ENCODE results near the gene A3GALT2.

The A3GALT2 gene

GRCh38 chr1:33330906-33331305, 10.0 kb upstream of the A3GALT2 start:
- peak; percentile 44 for DNase-seq

GRCh38 chr1:33330361-33330890, 9.5 kb upstream of the A3GALT2 start:
- peak; percentile 21 for DNase-seq

- peak; percentile 41 for DNase-seq
Measured at GRCh38 chr1:33329600-33330305, 8.9 kb upstream of the A3GALT2 start.

- peak; percentile 48 for DNase-seq
Measured at GRCh38 chr1:33328817-33329216, 7.9 kb upstream of the A3GALT2 start.

GRCh38 chr1:33327587-33328325, 6.9 kb upstream of the A3GALT2 start:
- DNase-seq = peak; percentile 33

- DNase-seq = no peak
Measured at GRCh38 chr1:33326785-33327184, 5.9 kb upstream of the A3GALT2 start.

GRCh38 chr1:33324677-33325575, 4.0 kb upstream of the A3GALT2 start:
- peak; percentile 31 for DNase-seq

- peak; percentile 33 for DNase-seq
Measured at GRCh38 chr1:33323663-33324477, 3.0 kb upstream of the A3GALT2 start.

GRCh38 chr1:33322870-33323585, 2.1 kb upstream of the A3GALT2 start:
- peak; percentile 54 for DNase-seq

GRCh38 chr1:33322109-33322508, 1.2 kb upstream of the A3GALT2 start:
- DNase-seq = peak; percentile 50

GRCh38 chr1:33321178-33321577, 280 bp upstream of the A3GALT2 start:
- DNase-seq = peak; percentile 51

- no peak for DNase-seq
Measured at GRCh38 chr1:33319949-33320618, 814 bp downstream of the A3GALT2 start.

- DNase-seq = no peak
Measured at GRCh38 chr1:33319186-33319948, 1.5 kb downstream of the A3GALT2 start.

- DNase-seq = no peak
Measured at GRCh38 chr1:33317946-33318345, 3.0 kb downstream of the A3GALT2 start.

- DNase-seq = no peak
Measured at GRCh38 chr1:33317354-33317753, 3.5 kb downstream of the A3GALT2 start.

GRCh38 chr1:33316601-33317000, 4.3 kb downstream of the A3GALT2 start:
- DNase-seq = no peak

GRCh38 chr1:33314416-33314815, 6.5 kb downstream of the A3GALT2 start:
- no peak for DNase-seq

GRCh38 chr1:33312413-33312749, 8.5 kb downstream of the A3GALT2 start:
- no peak for DNase-seq

- DNase-seq = no peak
Measured at GRCh38 chr1:33311706-33312412, 9.0 kb downstream of the A3GALT2 start.

- DNase-seq = no peak
Measured at GRCh38 chr1:33310702-33311101, 10.2 kb downstream of the A3GALT2 start.
